K562 (cell line): Measurements from ENCODE around the gene ECHDC3. TPM values are rescaled to one million over a fixed set of nuclear protein-coding genes. Genes with fewer than 3 reads are reported as not detected.

Experiments used
- ATAC-seq: fragments of 200-7000 bp; cut with Tn5 transposase; 3 replicates; pipeline ENCODE4 v1.9.1; 2020; ENCODE audit warnings: moderate library complexity
- BruUV-seq: library from RNA; stranded (reverse); fragments of 400-500 nt; replicated peaks from 2 replicates; lab custom pipeline; 2021; lab: Mats Ljungman, UMichigan
- CTCF ChIA-PET: fragments of 300-600 bp; formaldehyde crosslinking; extraction: SDS; loops from one replicate; lab custom pipeline; 2021; ENCODE audit warnings: low intra/inter-chr PET ratio; lab: Yijun Ruan, JAX
- POLR2A ChIA-PET: fragments of 300-600, 350-650 bp; sonication (Branson Sonifier 250); formaldehyde crosslinking; extraction: SDS; loops from one replicate; lab custom pipeline; 2021; ENCODE audit warnings: antibody characterized with exemption, inconsistent platforms; lab: Yijun Ruan, JAX
- DNase-seq, 4 experiments: peaks; one replicate each; pipeline versions ENCODE4 v3.0.0 to v3.0.0-alpha.2; 2011 to 2018; ENCODE audit warnings: low spot score in 3 of 4, mixed read lengths in 3 of 4; ENCODE audit errors: extremely low read depth in 1 of 4
- FAIRE-seq: peaks from 2 replicates; lab custom pipeline; 2011; peaks lifted over from hg19 to GRCh38; lab: Jason Lieb, UNC
- H2AFZ ChIP-seq: 2 replicates; pipeline ENCODE4 v1.6.0; 2011; ENCODE audit warnings: low read depth, low read length, control low read depth, inconsistent platforms
- H3K27ac ChIP-seq: fragments of 200-600 bp; 3 replicates; pipeline ENCODE4 v1.8.0; 2011; ENCODE audit warnings: low read depth, mild to moderate bottlenecking, control low read depth, inconsistent platforms, low read length, moderate library complexity, mixed read lengths; ENCODE audit errors: extremely low read depth
- H3K27me3 ChIP-seq, 2 experiments: fragments of 300-600 bp in 1 of 2; 2 replicates in 1 of 2; 3 replicates in 1 of 2; pipeline versions ENCODE4 v1.6.0 to v1.8.0; 2011; ENCODE audit warnings: inconsistent platforms in 2 of 2, low read length in 2 of 2, mild to moderate bottlenecking in 1 of 2, mixed read lengths in 1 of 2, moderate library complexity in 1 of 2; ENCODE audit not compliant: control insufficient read depth in 2 of 2, insufficient read depth in 2 of 2
- H3K36me3 ChIP-seq: fragments of 300-600 bp; 3 replicates; pipeline ENCODE4 v1.8.0; 2011; ENCODE audit warnings: mild to moderate bottlenecking, low read length, inconsistent platforms; ENCODE audit not compliant: control insufficient read depth, insufficient read depth
- H3K4me1 ChIP-seq, 2 experiments: fragments of 200-600 bp in 1 of 2; replicated peaks in 1 of 2; 2 replicates in 1 of 2; 3 replicates in 1 of 2; pipeline versions ENCODE4 v1.5.1 to v1.8.0; 2011; ENCODE audit warnings: inconsistent platforms in 2 of 2, low read length in 2 of 2, mild to moderate bottlenecking in 1 of 2, mixed read lengths in 1 of 2, moderate library complexity in 1 of 2; ENCODE audit not compliant: control insufficient read depth in 2 of 2, insufficient read depth in 2 of 2
- H3K4me2 ChIP-seq: 2 replicates; pipeline ENCODE4 v1.6.1; 2011; ENCODE audit warnings: low read length, control low read depth, inconsistent platforms, mixed read lengths; ENCODE audit not compliant: insufficient read depth
- H3K4me3 ChIP-seq: fragments of 200-600 bp; sonication (generic), shearing (Covaris generic); 2 replicates; pipeline ENCODE4 v1.5.1; 2016; ENCODE audit warnings: control low read depth, inconsistent platforms
- H3K79me2 ChIP-seq: fragments of 200-600 bp; 3 replicates; pipeline ENCODE4 v1.8.0; 2011; ENCODE audit warnings: low read length, inconsistent platforms; ENCODE audit not compliant: control insufficient read depth, insufficient read depth
- H3K9ac ChIP-seq, 2 experiments: 2 replicates each; pipeline versions ENCODE4 v1.6.0 to v1.6.1; 2011; ENCODE audit warnings: low read depth in 2 of 2, low read length in 2 of 2, control low read depth in 1 of 2, inconsistent platforms in 1 of 2, mild to moderate bottlenecking in 1 of 2, mixed read lengths in 1 of 2; ENCODE audit not compliant: insufficient read depth in 1 of 2
- H3K9me1 ChIP-seq: one replicate; pipeline ENCODE4 v1.6.0; 2011; ENCODE audit warnings: inconsistent platforms, mild to moderate bottlenecking, low read length, moderate library complexity; ENCODE audit not compliant: control insufficient read depth, insufficient read depth
- H3K9me3 ChIP-seq: replicated peaks from 2 replicates; pipeline ENCODE4 v1.5.1; 2011; ENCODE audit warnings: low read depth, low read length, inconsistent platforms; ENCODE audit not compliant: control insufficient read depth, insufficient read depth
- H4K20me1 ChIP-seq: replicated peaks from 2 replicates; pipeline ENCODE4 v1.6.1; 2011; ENCODE audit warnings: low read length, inconsistent platforms, mixed read lengths; ENCODE audit not compliant: control insufficient read depth, insufficient read depth
- IFI16 ChIP-seq: fragments of 250-450 bp; sonication (Bioruptor Pico); IDR thresholded peaks from 2 replicates; pipeline ENCODE4 v2.1.2; 2022; ENCODE audit warnings: mild to moderate bottlenecking, inconsistent platforms
- KDM2B ChIP-seq: fragments of 250-450 bp; sonication (Bioruptor Pico); IDR thresholded peaks from 2 replicates; pipeline ENCODE4 v1.8.0; 2021; ENCODE audit warnings: mild to moderate bottlenecking, moderate library complexity
- RAD51 ChIP-seq: fragments of 450-650 bp; IDR thresholded peaks from 2 replicates; pipeline ENCODE4 v1.7.1; 2016; ENCODE audit warnings: low read depth, mild to moderate bottlenecking, borderline replicate concordance
- RFX7 ChIP-seq: fragments of 250-450 bp; sonication (Bioruptor Pico); IDR thresholded peaks from 2 replicates; pipeline ENCODE4 v1.5.1; 2021; ENCODE audit warnings: mild to moderate bottlenecking
- TAF7 ChIP-seq: fragments of 450-650 bp; IDR thresholded peaks from 2 replicates; pipeline ENCODE4 v1.6.1; 2016; ENCODE audit warnings: missing genetic modification characterization, missing compliant biosample characterization
- TCF7 ChIP-seq: sonication (generic); IDR thresholded peaks from 2 replicates; pipeline ENCODE4 v1.6.1; 2016; ENCODE audit warnings: antibody characterized with exemption, borderline replicate concordance
- ZNF133 ChIP-seq: fragments of 250-450 bp; sonication (Bioruptor Pico); IDR thresholded peaks from 2 replicates; pipeline ENCODE4 v1.4.0; 2020; ENCODE audit warnings: mild to moderate bottlenecking
- ZNF316 ChIP-seq: fragments of 450-650 bp; IDR thresholded peaks from 2 replicates; pipeline ENCODE4 v1.6.1; 2016
- WGBS: fragments of 100-300 bp; shearing (Covaris generic); methylation state at CpG from one replicate; pipeline ENCODE4 v1.1.6; 2016; ENCODE audit warnings: low coverage, mixed read lengths; ENCODE audit not compliant: insufficient coverage; ENCODE audit errors: missing lambda C conversion rate; 5-methylcytosine and 5-hydroxymethylcytosine counted together
- in situ Hi-C: fragments of 300-500 bp; cut with MboI; formaldehyde crosslinking; loops from 4 replicates; pipeline ENCODE4 v1.15.0; 2018; ENCODE audit warnings: inconsistent platforms, mixed read lengths
- intact Hi-C: fragments of 100-400 bp; cut with micrococcal nuclease; formaldehyde crosslinking; loops from 2 replicates; pipeline ENCODE4 v1.14.2; 2022
- polyA plus RNA-seq, 8 experiments: library from polyadenylated mRNA; depleted of rRNA in 4 of 8; stranded (reverse) in 5 of 8; unstranded in 3 of 8; fragments of >200 nt; fragmentation: Nextera tagmentation in 2 of 8; fragmentation: Illumina TruSeq in 1 of 8; extraction: Ambion mirVana in 2 of 8; extraction: Trizol in 1 of 8; gene quantifications; 2 replicates each; pipeline versions ENCODE4 v1.2.1 to v1.2.3, GENCODE V29; 2011 to 2014; ENCODE audit warnings: inconsistent platforms in 1 of 8, missing spikeins in 1 of 8
- total RNA-seq, 7 experiments: library from RNA; depleted of rRNA in 6 of 7; stranded (reverse); fragments of >200 nt in 6 of 7; fragmentation: Illumina TruSeq in 2 of 7; extraction: Trizol in 2 of 7; gene quantifications; 2 replicates each; pipeline versions ENCODE4 v1.2.1 to v1.2.3, GENCODE V29; 2011 to 2021; ENCODE audit warnings: low replicate concordance in 1 of 7
- TF ChIP-seq, protein P1 (sequence below): fragments of 200-800 bp; sonication (Bioruptor generic); IDR thresholded peaks from 2 replicates; pipeline ENCODE4 v1.6.1; 2017; ENCODE audit warnings: missing genetic modification characterization, missing compliant biosample characterization

ECHDC3 gene
- total and polyA plus RNA-seq, 9 of the 15 experiments (the other 6 are each of a cell fraction or from before 2014, with no cell fraction given) = 0.53 to 21.9 (median 15.7) TPM

DNA sequence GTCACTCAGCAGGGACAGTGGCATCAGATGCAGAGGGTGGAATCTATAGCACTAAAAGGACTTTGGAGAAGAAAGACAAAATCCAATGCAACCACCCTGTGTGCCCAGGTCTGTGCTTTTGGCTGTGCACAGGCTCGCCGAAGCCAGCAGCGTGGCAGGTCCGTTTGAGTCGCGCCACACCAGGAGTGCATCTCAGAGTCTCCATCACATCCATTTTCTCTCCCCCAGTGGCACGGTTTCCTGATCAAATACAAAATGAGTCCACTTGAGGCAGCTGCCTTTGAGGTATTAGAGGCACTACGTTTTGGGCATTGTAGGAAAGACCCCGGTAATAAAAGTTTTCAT is 57.5 kb downstream of the ECHDC3 start:
- H4K20me1 ChIP-seq = no peaks in the 10 kb centered on the region

More for the DNA sequence above, 57.5 kb downstream of the ECHDC3 start:
- DNase-seq (no peak), ATAC-seq (no peak), FAIRE-seq (no peak)
- Histone ChIP-seq H3K4me1 (peaks cover 5 to 15% of the 10 kb centered on the region in 2 experiments; a peak in 4 of 5 replicates), H3K36me3 (no peaks in the 10 kb centered on the region), H3K27me3 (peaks cover 24 to 42% of the 10 kb centered on the region in 2 experiments; a peak in 4 of 5 replicates), H3K9me3 (no peaks in the 10 kb centered on the region), H3K9me1 (no peaks in the 10 kb centered on the region), H3K27ac (no peak overlapping the region), H3K4me3 (no peak overlapping the region), H3K4me2 (no peak overlapping the region), H3K79me2 (no peaks in the 10 kb centered on the region), H2AFZ (no peak overlapping the region), H3K9ac (no peak overlapping the region)
- BruUV-seq = no TSS peak
- intact Hi-C loops = no loop called here
- TF ChIP-seq RFX7 (CRISPR knock-in tag) (no peak), KDM2B (CRISPR knock-in tag) (no peak), IFI16 (CRISPR knock-in tag) (no peak), RAD51 (no peak), TCF7 (no peak), ZNF133 (CRISPR knock-in tag) (no peak), TAF7 (no peak), ZNF316 (no peak)
- TF ChIP-seq, protein P1, sequence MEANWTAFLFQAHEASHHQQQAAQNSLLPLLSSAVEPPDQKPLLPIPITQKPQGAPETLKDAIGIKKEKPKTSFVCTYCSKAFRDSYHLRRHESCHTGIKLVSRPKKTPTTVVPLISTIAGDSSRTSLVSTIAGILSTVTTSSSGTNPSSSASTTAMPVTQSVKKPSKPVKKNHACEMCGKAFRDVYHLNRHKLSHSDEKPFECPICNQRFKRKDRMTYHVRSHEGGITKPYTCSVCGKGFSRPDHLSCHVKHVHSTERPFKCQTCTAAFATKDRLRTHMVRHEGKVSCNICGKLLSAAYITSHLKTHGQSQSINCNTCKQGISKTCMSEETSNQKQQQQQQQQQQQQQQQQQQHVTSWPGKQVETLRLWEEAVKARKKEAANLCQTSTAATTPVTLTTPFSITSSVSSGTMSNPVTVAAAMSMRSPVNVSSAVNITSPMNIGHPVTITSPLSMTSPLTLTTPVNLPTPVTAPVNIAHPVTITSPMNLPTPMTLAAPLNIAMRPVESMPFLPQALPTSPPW (CRISPR knock-in tag) = no peak
- POLR2A ChIA-PET = interaction anchor here (0.7 to 1.7 kb wide), 2 partner anchors 10 to 130 kb away, joined by 3 to 5 read pairs; no protein-coding TSS in a partner anchor
- CTCF ChIA-PET = no interaction called here
- WGBS = 53% methylated on average over 9 of the region's 9 CpGs
- in situ Hi-C loops = loop anchor here (5.0 to 25.0 kb wide), 2 partner anchors 188 to 913 kb away; no protein-coding TSS in a partner anchor
